ENCODE results near the gene GHRL.
"Not testable (repeated sequence)": the region's sequence is repeated elsewhere in the genome, so short reads cannot be mapped to it uniquely, and the experiment has no call there.

The GHRL gene

GRCh38 chr3:10322352-10322710, 29.6 kb upstream of the GHRL start:
- DNase-seq: no peak

- DNase-seq: no peak
Measured at GRCh38 chr3:10321630-10322351, 29.0 kb upstream of the GHRL start.

GRCh38 chr3:10320320-10320677, 27.6 kb upstream of the GHRL start:
- no peak for DNase-seq

DNA sequence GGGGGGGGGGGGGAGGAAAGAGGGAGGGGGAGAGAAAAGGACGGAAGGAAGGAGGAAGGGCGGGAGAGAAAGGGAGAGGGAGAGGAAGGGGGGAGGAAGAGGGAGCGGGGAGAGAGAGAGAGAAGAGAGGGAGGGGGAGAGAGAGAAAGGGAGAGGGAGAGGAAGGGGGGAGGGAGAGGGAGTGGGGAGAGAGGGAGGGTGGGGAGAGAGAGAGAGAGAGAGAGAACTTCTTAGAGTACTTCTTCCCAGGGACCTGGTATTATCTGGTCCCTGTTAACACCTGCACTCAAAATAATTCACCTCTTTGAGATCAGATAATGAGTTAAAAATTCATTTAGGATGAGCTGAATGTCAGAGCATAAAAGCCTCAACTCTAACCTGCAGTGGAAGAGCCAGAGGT, 27.1 kb upstream of the GHRL start:
- DNase-seq: no peak

GRCh38 chr3:10319251-10319650, 26.5 kb upstream of the GHRL start:
- no peak for DNase-seq

DNA sequence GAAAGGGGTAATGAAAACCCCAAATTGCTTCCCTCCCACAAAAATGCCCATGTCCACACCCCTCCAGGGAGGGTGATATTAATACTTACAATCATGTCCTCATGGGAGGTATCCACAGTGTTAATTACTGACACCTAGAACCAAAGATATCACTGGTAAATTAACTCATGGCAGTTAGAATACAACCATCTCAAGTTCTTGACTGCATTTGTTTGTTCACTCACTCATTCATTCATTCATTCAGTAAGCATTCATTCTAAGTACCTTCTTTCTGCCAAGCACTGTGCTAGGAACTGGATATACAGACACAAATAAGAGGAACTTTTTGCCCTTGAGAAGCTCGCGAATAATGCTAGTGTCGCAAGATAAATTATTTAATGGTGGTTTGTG, 25.2 kb upstream of the GHRL start:
- DNase-seq: no peak

DNA sequence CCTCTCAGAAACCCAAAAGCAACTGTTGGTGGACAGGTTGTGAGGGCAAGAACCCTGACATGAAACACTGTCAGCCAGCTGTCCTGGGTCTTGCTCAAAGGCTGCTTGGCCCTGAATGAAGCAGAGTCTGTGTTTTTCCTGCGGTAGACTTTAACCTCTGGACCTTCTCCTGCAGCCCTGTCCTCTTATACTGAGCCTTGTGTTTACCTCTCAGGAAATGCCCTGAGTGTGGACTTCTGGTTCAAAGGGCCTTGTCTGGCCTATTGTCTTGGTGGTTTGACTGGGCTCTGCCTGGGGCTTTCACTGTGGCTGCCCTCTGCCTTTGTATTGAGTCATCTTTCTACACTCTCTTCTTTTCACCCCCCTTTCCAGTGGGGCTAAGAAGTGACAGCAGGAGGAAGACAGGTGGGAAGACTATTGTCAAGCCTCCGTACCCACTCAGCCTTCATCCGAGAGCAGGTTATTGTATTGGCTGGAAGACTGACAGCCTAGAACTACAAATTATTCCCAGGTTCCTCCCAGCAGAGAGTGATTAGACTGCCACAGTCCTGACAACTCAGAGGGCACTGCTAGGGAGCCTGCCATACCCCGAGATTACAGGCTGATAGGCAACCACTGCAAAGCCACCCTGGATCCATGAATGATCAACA, 24.7 kb upstream of the GHRL start:
- no peak for DNase-seq

DNA sequence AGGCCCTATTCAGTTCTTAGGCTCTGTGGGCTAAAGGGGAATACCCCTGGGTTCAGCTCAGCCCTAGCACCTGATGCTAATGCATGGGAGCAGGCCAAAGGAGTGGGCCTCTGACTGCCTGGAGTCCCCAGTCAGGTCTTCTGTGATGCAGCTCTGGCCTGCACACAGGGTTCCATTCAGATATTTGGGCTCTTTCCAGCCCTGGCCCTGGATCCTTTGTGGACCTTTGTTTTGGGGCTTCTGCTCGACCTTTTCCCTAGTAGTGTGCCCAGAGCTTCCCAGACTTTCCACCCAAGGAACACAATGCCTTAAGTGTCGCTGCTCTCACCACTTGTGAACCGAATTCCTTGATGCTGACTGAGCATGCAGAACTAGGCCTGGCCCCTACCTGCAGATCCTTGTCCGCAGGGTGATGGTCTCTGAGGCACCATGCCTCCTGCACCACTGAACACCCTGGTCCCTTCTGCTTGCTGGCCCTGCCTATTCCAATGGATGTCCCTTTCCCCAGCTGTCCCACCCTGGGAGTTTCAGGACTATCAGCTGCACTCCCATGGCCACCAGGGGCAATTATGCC, 23.1 kb upstream of the GHRL start:
- DNase-seq: no peak

DNA sequence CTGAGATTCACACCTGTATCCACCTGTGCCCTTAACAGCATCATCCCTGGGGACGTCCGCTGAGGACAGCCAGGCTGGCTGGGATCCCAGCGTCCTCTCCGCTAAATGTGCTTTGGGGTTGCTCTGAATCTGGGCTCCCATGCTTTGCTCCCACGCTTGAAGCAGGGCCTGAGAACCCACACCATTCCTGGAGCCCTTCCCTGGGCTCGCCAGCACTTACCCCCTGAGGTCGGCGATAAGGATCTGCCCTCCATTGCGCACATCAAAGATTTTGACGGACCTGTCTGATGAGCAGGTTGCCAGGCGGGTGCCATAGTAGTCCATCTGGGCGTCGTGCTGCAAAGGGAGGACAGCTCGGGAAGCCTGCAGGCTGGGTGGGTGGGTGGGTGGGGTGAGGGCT, 22.4 kb upstream of the GHRL start:
- DNase-seq: no peak

- no peak for DNase-seq
Measured at GRCh38 chr3:10312861-10313260, 20.1 kb upstream of the GHRL start.

DNA sequence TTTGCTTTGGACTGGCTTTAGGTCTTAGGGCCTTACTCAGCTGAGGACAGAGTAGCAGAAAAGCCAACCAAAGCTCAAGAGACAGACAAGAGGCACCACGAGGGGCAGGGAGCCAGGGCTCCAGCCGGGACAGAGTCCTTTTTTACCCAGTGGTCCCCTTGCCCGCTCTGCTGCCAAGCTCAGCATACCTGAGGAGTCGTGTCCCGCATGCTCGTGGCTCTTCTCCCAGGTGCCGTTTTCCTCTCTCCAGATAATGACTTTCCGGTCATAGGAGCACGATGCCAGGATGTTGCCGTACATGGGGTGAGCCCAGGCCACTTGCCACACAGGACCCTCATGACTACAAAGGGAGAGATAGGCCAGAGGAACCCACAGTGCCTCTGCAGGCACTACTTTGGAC, 19.6 kb upstream of the GHRL start:
- DNase-seq: no peak

DNA sequence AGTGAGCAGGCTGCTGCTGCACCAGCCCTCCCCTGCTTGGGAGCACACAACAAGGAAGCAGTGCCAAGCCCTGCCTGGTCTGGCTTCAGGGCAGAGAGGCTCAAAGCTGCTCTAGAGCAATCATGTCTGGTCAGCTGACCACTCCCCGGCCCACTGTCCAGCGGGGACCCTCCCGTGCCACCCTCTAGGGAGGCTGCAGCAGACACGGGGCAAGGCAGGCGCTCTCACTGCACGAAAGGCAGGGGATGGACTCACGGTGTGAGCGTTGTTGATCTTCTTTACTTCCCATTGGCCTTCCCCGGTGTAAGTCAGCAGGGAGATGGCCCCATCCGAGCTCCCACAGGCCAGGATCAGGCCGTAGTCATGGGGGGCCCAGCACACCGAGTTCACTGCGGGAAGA, 19.0 kb upstream of the GHRL start:
- DNase-seq: no peak

DNA sequence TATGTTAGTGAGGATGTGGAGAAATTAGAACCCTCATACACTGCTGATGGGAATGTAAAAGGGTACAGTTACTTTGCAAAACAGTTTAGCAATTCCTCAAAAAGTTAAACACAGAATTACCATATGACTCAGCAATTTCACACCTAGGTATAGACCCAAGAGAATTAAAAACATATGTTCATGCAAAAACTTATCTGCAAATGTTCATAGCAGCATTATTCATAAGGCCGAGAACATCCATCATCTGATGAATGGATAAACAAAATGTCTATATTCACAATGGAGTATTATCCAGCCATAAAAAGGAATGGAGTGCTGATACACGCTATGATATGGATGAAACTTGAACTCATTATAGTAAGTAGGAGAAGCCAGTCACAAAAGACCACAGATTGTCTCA, 17.8 kb upstream of the GHRL start:
- no peak for DNase-seq

- no peak for DNase-seq
Measured at GRCh38 chr3:10309736-10310135, 17.0 kb upstream of the GHRL start.

DNA sequence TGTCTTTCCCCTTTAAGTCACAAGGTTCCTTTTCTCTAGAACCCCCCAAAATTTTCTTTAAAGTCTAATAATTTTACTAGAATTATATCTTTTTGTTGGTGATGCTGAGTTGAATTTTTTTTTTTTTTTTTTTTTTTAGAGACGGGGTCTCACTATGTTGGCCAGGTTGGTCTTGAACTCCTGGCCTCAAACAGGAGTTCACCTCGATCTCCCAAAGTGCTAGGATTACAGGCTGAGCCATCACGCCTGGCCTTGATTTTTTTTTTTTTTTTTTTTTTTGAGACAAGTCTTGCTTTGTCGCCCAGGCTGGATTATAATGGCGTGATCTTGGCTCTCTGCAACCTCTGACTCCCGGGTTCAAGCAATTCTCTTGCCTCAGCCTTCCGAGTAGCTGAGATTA, 15.9 kb upstream of the GHRL start:
- no peak for DNase-seq

- DNase-seq: no peak
Measured at GRCh38 chr3:10306156-10306555, 13.4 kb upstream of the GHRL start.

- DNase-seq: no peak
Measured at GRCh38 chr3:10305331-10305902, 12.7 kb upstream of the GHRL start.

- DNase-seq: no peak
Measured at GRCh38 chr3:10304905-10305304, 12.2 kb upstream of the GHRL start.

GRCh38 chr3:10303785-10304184, 11.0 kb upstream of the GHRL start:
- DNase-seq: no peak

- no peak for DNase-seq
Measured at GRCh38 chr3:10303105-10303504, 10.4 kb upstream of the GHRL start.

- no peak for DNase-seq
Measured at GRCh38 chr3:10300087-10300486, 7.3 kb upstream of the GHRL start.

DNA sequence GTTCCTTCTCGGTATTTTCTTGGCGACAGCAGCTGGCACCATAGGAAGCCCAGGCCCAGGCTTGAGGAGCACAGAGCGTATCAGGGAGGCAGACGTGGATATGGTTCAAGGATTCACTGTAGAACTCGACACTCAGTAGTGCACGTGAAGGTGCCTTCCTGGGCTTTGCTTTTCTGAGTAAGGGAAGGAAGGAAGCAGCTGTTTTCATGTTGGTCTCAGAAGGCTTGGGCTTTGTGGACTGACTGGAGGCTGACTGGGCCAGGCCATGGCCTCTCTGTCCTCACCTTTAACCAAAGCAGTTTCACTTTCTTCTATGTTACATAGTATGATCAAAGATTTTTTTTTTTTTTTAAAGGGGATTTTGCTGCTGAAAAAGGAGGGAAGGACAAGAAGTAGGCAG, 6.9 kb upstream of the GHRL start:
- no peak for DNase-seq

DNA sequence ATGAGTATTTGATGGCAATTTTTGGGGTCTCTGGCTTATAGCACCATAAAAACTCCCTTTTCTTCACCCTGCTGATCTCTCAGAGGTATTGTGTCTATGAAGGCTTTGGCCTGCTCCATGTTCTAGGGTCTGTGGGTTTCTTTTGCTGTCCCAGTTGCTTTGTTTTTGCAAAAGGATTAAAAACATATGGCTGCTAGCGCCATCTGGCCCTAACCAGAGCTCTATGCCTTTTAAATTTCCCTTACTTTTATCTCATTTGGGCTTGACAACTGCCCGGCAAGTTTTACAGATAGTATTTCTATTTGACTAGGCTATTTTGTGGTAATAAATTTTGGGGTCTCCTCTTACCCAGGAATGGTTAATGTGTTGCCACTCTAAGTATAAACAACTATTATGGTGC, 6.4 kb upstream of the GHRL start:
- no peak for DNase-seq

- not testable (repeated sequence) for DNase-seq
Measured at GRCh38 chr3:10298064-10298463, 5.3 kb upstream of the GHRL start.
